Islet of Langerhans (tissue), 1 donor: Measurements from ENCODE around the gene C2orf72.
"Not testable (repeated sequence)": the region's sequence is repeated elsewhere in the genome, so short reads cannot be mapped to it uniquely, and the experiment has no call there.

Experiments
- FAIRE-seq: peaks from one replicate; lab custom pipeline; 2011; peaks lifted over from hg19 to GRCh38; lab: Jason Lieb, UNC

Gene C2orf72

DNA sequence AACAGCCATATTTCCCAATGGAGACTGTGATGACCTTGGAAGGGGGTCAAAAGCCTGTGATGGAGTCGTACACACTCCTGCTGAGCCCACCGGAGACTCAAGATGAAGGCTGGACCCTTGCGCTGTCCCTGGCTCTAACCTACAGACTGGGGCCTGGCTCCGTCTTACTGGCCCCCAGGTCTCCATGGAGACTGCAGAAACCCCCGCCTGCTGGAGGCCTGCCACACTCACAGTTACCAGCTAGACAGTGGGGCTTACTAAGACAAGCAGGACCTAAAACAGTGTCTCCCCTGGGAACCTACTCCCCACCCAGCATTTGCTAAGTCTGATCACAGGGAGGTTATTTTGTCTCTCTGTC is 9.6 kb downstream of the C2orf72 start:
- FAIRE-seq, result no peak

DNA sequence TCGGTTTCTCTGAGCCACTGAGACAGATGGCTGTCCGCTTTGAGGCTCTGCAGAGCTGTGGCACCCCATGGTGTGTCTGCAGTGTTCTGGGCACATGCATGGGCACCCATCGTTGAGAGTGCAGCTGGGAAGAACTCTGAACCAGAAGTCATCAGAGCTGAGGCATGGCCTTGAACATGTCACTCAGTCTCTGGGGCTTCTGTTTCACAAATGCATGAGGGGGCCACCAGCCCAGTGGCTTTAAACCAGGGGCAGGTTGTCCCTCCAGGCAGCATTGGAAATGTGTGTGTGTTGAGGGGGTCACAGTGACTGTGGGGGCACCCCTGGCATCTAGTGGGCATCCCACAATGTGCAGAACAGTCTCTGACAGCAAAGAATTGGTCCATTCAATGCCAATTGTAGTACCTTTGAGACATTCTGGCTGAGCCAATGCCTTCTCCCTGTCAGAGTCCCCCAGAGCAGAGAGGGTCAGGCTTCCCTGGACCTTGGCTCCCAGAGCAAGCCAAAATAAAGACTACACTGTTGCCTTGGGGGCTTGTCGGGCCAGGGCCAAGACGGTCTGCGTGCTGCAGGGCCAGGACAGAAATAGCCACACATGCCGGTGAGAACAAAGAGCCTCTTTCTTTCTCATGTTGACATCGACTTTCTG is 10.1 kb downstream of the C2orf72 start:
- FAIRE-seq, result no peak

DNA sequence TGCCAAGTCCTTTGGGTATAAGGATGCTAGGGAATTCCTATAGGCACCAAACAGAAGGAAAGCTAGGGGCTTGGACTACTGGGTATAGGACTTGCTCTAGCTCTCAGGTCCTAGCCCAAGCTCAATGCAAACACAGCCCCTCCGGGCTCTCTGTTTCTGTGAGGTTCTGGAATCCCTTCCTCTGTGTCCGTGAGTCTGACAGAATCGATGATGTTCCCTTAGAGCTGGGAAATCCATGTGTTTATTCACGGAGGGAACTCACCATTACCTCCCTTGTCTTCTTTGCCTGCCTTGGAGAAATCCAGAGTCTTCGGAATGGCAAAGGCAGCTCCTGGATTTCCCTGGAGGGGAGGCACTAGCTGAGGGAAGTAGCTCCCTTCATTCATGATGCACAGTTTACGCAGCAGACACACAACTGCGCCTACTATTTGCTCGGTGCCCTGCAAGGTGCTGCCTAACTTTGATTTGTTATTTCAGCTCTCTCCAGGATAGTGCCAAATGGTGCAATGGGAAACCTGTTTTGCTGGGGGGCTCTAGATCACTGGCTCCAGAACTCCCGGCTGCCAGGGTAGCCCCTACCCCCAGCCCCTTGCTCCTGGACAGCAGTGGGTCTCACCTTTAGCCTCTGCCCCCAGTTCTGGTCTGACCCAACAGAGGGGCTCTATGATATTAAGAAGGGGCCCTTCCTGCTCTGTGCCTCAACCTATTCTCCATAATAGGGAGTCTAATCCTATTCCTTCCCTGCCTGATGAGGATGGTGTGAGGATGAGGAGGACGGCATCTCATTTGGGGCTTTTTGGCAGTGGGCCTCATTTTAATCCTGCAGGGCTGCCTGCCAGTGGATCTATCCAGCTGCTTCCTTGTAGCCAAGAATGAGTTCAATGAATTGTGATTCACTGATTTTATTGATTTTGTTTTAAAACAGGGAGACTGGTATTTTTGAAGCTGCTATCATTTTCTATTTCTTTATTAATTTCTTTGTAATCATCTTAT is 10.9 kb downstream of the C2orf72 start:
- FAIRE-seq, result no peak

DNA sequence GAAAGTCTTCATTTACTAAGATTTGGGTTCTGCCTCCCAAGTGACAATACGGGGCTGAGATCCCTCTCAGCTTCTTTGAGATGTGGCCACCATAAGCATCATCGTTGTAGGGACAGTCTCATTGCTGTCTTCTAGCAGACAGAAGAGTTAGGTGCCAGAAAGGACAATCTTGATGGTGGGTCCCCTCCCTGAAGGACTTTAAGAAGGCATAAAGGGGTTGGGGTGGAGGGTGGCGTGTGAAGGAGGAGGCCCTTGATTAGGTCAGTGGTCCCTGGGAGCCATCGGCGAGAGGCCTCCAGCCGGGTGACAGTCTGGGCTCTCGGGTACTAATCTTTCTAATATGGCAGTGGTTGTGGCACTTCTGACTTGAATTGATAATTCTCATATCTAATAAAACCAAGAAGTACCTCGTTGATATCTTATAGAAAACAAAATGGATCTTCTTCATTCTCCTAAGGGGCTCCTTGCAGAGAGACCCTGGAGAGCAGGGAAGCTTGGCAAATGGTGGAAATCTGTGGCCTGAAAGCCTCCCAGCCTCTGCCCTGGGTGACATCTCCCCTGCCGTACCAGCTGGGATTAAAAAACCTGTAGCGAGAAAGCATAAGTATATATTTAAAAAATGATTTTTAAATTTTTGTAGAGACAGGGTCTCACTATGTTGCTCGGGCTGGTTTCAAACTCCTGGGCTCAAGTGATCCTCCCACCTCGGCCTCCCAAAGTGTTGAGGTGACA is 12.1 kb downstream of the C2orf72 start:
- no peak for FAIRE-seq

DNA sequence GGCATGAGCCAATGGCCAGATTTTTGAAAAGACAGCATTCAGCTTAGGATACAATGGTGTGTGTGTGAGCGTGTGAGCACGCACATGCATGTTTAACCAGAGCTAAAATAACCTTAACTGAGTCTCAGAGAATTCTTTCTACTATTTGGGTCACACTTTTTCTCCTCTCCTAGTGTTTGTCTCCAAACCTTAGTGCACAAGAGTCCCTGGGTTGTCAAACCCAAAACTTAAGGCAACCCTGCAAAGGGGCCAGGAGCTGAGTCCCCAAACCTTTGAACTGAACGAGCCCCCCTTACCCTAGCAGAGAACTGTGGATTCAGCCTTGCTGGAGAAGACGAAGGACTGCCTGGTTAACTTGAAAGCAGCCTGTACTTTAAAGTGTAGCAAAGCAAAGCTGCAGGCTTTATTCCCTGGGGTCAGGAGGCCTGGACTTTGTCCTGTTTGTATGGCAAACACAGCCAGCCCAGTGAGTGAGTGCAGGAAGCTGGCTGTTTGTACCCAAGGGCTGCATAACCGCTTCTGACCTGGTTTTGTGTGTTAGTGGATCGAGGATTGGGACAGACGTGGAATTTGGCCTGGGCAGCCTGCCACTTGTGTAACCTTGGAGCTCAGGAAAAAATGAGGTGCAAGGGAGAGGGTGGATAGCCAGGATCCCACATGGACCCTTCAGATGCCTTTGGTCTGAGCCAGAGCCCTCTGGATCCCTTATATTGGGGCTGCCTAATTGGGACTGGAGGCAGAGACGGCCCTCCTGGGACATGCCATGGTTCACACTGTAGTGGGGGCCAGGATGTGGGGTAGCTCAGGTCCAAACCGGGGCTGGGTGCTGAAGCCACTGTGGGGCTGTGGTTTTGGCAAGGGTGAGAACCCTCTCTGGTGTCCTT is 12.9 kb downstream of the C2orf72 start:
- FAIRE-seq, result no peak

DNA sequence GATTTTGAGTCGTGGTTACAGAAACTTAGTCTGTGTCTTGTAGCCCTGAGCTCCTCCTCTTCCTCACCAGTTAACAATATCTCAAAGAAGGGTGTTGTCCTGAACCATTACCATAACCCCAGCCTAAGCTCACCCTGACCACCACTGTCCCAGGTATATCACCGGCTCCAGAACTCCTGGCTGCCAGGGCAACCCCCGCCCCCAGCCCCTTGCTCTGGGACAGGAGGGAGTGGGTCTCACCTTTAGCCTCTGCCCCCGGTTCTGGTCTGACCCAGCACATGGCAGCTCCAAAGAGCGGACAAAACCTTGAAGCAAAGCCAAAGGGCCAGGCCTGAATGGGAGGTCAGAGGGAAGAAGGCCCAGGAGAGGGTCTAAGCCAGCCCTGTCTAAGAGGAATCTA is 13.8 kb downstream of the C2orf72 start:
- no peak for FAIRE-seq

DNA sequence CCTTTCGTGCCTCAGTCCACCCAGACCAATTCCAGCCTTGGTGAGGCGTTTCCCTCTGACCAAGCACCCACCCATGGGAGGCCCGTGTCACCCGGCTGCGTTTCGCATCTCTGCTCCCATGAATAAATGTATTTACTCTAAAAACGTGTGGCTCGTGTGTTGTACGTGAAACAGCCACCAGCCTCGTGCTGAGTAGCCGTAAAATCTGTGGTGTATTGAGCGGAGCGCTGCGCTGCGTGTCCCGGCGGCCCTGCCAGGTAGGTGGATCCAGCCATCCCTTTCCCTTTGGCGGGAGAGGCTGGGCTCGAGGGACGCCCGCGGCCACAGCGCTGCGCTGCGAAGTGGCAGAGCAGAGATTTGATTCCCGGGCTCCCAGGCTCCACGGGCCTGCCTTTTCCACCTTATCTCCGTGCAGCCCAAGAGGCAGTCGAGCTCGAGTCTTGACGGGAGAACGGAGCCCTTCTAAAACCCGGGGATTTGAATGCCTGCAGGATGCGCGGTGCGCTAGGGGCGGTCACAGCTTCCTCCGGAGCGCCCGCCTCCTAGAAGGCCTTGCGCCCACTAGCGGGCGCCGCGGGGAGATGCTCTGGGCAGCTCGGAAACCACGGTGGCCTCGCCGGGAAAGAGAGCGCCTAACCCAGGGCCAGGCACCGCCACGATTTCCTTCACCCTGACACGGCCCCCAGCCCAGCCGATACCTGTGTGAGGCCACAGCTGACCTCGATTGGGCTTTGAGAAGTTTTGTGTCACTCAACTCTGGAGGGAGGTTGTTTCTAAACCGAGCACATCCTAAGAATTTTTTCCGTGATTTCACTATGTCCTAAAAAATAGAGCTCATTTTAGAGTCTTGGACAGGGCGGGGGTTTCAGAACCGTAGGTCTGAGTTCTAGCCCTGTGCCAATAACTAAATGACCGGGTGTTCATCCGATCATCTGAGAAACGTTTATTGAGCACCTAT is 15.4 kb downstream of the C2orf72 start:
- no peak for FAIRE-seq

DNA sequence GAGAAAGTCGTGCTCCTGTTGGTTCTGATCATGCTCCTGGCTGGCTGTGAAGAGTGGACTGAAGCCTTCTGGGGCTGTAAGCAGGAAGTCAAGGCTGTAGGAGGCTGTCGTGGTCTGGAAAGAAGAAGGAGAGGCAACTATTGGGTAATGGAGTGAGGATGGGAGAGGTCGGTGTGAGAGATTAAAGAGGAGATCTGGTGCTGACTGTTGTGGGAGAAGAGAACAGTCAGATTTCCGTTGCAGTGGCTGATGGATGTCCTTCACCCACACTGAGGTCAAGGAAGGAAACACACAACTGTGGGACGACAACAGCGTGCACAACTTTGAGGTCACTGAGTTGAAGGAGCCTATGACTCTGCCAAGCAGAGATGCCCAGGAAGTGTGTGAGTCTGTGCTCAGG is 16.5 kb downstream of the C2orf72 start:
- FAIRE-seq, result no peak

DNA sequence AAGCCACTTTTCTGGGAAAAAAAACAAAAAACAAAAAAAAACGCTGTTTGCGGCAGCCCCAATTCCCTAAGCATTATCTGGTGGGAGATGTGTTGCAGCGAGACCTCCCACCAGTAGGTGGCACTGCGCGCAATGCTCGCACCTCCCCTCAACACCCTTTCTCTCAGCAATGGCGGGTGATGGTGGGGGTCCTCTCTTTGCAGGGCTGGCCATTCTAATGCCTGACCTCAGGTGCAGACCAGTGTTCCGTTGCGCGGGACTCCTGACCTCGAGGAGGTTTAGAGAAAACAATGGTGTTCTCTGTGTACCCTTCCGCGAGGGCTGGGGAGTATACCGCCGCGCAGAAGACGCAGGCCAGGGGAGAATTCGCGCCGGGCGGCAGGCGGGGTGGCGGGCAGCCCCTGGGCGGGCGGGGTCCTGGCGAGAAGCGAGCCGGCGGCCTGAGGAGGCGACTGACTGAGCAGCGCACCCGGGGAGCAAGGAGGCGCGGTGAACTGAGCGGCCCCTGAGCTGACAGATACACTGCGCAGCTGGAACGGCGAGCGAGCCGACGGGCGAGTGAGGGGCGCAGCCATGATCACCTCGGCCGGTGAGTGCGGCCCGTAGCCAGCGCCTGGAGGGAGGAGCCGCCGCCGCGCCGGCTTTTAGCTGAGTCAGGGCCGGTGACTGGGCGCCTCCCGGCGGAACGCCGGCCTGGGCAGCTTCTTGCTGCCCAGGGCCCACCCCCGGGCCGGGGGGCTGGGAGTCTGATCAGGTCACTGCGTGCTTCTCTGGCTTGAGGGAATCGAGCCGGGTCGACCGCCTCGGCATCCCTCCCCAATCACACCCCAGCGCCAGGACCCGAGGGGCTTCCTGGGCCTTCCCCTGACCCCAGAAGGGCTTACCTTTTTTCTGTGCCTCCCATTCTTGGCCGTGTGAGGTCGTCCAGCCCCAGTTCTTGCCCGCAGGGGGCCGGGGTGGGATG is 19.4 kb downstream of the C2orf72 start, which contains the start of gene PSMD1:
PSMD1 (plus strand) TSS at position 415 of the 964 bp plus-strand sequence; CDS start at position 574, 159 bp downstream.
- FAIRE-seq, result no peak

DNA sequence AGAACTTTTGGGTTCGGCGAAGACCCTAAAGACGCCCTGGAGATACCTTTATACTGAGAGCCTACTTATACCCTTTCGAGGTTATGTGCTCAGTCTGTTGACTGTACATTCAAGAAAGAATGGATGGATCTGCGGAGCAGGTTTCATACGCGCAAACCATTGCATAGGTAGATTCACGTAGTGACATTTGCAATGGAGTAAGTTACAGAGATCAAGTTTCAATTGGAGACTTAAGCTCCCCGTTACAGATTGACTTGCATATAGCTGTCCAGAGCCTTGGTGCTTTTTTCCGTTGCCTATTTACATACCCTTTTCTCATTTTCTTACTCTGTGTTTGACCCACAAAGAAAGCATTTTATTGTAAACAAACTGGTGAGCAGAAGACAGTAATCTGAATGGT is 20.3 kb downstream of the C2orf72 start:
- no peak for FAIRE-seq

DNA sequence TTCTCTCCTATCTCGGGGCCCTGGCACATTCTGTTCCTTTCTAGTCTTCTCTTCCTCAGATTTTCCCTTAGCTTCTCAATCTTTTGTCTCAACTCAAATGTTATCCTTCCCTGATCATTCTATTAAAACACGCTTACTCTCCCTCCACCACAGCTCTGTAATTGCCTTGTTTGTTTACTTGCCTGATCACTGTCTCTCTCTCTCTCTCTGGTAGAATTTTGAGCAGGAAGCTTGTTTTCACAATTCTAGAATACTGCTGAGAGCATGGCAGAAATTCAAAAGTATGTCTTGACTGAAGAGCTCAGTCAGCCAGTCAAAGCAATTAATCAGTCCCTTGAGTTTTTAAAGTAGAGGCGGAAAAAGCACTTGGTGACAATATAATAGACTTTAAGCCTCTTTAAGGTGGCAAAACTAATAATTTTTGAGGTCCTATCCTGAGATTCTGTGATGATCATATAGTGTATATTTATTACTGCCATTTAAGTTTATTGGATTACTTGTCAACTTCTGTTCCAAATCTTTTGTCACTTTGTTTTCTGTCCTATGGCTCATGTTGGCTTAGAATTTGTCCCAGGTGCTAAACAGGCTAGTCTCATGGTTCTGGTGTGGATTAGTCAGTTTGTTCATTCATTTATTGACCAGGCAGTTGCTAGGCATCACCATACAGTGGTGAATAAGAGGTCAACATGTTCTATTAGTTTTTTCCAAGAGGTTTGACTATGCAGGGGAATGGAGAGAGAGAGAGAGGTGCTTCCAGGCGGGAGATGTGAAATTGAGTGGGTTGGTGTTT is 21.6 kb downstream of the C2orf72 start:
- no peak for FAIRE-seq

DNA sequence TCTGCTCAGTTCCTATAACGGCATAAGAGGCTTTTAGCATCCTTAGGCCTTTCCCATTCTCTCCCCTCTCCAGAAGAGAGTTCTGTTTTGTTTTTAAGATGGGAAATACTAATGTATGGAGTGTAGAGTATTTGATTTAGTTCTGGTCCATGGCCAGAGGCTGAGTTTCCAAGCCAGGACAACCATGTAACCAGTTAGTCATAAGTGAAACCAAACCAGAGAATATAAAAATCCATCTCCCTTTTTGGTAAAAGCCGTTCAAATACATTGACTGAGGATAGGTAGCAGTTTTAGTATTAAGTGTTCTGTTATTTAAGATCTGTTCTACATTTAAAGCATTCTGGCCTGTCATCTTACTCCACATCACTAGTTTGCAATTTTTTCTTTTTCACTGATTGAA is 22.4 kb downstream of the C2orf72 start:
- no peak for FAIRE-seq

DNA sequence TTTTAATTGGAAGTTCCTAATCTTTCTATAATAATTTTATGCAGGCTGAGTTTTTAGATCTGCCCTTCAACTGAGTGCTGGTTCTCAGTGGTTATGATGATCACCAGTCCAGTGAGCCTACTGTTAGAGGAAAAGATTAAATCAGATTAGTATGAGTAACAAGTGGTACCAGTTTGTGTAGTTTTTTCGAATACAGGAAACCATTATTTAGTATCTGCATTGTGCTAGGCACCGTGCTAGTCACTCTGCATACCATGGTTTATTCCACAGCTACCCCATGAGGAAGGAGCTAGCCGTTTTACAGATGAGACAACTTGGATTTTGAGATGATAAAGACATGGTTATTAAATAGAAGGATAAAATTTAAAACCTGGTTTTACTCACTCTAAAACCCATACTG is 25.5 kb downstream of the C2orf72 start:
- no peak for FAIRE-seq

DNA sequence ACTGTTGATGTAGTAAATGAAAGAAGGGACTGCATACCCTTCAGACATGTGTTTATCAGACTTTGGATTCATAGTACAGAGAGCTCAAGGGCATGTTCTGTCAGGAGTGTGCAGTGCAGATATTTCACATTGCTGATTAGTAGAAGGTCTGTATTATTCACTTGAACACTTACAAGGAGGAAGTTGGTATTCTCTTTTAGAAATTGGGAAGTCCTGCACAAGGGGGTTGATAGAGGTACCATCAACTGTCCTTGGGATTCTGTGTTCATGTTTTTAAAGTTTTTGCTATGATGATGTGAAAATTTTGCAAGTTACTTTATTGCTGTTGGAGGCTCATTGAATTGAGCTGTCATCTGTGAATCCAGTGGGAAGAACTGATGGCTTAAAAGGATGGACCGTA is 26.0 kb downstream of the C2orf72 start:
- FAIRE-seq, result no peak

DNA sequence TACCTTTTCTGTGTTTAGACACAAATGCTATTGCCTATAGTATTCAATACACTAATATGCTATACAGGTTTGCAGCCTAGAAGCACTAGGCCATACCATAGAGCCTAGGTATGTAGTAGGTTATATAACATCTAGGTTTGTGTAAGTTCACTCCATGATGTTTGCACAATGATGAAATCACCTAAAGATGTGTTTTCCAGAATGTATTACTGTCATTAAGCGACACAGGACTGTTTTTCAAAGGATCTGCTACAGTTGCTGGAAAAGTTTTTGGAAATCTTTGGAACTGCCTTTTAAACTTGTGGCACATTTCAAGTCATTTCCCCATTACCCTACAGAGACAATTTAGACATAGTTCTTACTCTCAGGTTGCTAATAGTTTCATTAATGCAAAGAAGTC is 28.6 kb downstream of the C2orf72 start:
- peak; percentile 30 for FAIRE-seq

DNA sequence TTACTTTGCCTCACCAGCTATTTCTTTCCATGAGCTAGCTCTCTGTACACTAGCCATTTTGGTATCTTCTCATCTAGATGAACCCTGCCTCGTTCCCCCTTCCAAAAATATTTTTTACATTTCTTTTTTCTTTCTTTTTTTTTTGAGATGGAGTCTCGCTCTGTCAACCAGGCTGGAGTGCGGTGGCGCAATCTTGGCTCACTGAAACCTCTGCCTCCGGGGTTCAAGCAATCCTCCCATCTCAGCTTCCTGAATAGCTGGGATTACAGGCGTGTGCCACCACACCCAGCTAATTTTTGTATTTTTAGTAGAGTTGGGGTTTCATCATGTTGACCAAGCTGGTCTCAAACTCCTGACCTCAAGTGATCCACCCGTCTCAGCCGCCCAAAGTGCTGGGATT is 30.2 kb downstream of the C2orf72 start:
- FAIRE-seq, result not testable (repeated sequence)

DNA sequence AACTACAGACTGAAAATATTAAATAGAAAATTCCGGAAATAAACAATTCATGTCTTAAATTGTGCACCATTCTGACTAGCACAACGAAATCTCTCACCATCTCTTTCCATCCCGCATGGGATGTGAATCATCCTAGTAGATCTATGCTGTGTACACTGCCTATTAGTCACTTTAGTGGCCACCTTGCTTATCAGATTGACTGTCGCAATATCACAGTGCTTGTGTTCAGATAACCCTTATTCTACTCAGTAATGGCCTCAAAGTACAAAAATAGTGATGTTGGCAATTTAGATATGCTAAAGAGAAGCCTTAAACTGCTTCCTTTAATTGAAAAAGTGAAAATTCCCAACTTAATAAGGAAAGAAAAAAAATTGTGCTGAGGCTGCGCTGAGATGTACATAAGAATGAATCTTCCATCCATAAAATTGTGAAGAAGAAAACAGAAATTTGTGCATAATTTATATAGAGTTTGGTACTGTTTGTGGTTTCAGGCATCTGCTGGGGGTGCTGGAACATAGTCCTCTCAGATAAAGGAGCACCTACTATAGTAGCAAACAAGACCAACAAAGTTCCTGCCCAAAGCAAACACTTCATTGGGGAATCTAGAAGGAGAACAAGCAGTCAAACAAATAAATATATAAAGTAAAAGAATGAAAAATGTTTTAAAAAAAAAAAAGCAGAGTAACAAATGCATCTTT is 31.4 kb downstream of the C2orf72 start:
- FAIRE-seq, result no peak
